WTC11 (cell line): ENCODE measurements around the gene DRAXIN.

ENCODE experiments used
- EMX1 ChIP-seq: fragments of 250-450 bp; sonication (Bioruptor Pico); IDR thresholded peaks from 2 replicates; pipeline ENCODE4 v1.8.0; 2021; ENCODE audit warnings: mild to moderate bottlenecking
- ESRRA ChIP-seq: sonication (generic); formaldehyde crosslinking; IDR thresholded peaks from 2 replicates; pipeline ENCODE4 v1.8.1; 2022; ENCODE audit warnings: mild to moderate bottlenecking, missing genetic modification reagents, borderline replicate concordance
- ETV6 ChIP-seq: sonication (generic); formaldehyde crosslinking; IDR thresholded peaks from 2 replicates; pipeline ENCODE4 v1.8.1; 2022; ENCODE audit warnings: mild to moderate bottlenecking, missing genetic modification reagents
- FOXK1 ChIP-seq: sonication (generic); formaldehyde crosslinking; IDR thresholded peaks from 2 replicates; pipeline ENCODE4 v1.8.0; 2022; ENCODE audit warnings: mild to moderate bottlenecking, moderate library complexity, missing genetic modification reagents
- ZNF263 ChIP-seq: sonication (generic); formaldehyde crosslinking; IDR thresholded peaks from 2 replicates; pipeline ENCODE4 v1.8.1; 2022; ENCODE audit warnings: low read depth, mild to moderate bottlenecking, moderate library complexity, missing genetic modification reagents
- TF ChIP-seq, protein P1 (sequence below): fragments of 200-600 bp; IDR thresholded peaks from 2 replicates; pipeline ENCODE4 v1.8.0; 2022; ENCODE audit warnings: antibody characterized with exemption
- TF ChIP-seq, protein P2 (sequence below): fragments of 250-450 bp; sonication (Bioruptor Pico); IDR thresholded peaks from 2 replicates; pipeline ENCODE4 v1.9.0; 2021; ENCODE audit warnings: moderate library complexity, mild to moderate bottlenecking, inconsistent platforms, borderline replicate concordance
- TF ChIP-seq, protein P3 (sequence below): sonication (generic); formaldehyde crosslinking; IDR thresholded peaks from 2 replicates; pipeline ENCODE4 v1.8.1; 2023; ENCODE audit warnings: mild to moderate bottlenecking, missing genetic modification reagents
- TF ChIP-seq, protein P4 (sequence below): sonication (generic); formaldehyde crosslinking; IDR thresholded peaks from 2 replicates; pipeline ENCODE4 v1.8.1; 2023; ENCODE audit warnings: mild to moderate bottlenecking, missing genetic modification reagents, moderate library complexity

DNA sequence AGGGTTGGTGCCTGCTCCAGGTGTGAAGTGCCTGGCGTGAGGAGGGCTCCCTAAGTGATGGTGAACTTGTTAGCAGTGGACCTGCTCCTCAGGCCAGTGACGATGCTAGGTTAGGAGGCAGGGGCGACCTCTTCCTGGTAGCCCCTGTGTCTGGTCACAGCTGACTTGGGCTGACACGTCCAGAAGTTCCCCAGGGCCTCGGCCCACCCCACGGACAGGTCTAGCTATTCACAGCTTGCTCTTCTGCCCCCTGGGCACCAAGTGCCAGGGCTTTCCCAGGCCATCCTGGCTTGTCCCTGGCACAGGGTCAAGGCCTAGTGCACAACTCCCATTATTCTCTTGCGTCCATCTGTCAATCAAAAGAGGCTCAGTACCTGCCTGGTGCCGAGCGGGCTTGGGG is 59.6 kb downstream of the DRAXIN start:
- TF ChIP-seq, protein P1, sequence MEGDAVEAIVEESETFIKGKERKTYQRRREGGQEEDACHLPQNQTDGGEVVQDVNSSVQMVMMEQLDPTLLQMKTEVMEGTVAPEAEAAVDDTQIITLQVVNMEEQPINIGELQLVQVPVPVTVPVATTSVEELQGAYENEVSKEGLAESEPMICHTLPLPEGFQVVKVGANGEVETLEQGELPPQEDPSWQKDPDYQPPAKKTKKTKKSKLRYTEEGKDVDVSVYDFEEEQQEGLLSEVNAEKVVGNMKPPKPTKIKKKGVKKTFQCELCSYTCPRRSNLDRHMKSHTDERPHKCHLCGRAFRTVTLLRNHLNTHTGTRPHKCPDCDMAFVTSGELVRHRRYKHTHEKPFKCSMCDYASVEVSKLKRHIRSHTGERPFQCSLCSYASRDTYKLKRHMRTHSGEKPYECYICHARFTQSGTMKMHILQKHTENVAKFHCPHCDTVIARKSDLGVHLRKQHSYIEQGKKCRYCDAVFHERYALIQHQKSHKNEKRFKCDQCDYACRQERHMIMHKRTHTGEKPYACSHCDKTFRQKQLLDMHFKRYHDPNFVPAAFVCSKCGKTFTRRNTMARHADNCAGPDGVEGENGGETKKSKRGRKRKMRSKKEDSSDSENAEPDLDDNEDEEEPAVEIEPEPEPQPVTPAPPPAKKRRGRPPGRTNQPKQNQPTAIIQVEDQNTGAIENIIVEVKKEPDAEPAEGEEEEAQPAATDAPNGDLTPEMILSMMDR, result no peak
- TF ChIP-seq, protein P2, sequence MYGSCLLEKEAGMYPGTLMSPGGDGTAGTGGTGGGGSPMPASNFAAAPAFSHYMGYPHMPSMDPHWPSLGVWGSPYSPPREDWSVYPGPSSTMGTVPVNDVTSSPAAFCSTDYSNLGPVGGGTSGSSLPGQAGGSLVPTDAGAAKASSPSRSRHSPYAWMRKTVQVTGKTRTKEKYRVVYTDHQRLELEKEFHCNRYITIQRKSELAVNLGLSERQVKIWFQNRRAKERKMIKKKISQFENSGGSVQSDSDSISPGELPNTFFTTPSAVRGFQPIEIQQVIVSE (CRISPR knock-in tag), result no peak
- TF ChIP-seq, protein P3, sequence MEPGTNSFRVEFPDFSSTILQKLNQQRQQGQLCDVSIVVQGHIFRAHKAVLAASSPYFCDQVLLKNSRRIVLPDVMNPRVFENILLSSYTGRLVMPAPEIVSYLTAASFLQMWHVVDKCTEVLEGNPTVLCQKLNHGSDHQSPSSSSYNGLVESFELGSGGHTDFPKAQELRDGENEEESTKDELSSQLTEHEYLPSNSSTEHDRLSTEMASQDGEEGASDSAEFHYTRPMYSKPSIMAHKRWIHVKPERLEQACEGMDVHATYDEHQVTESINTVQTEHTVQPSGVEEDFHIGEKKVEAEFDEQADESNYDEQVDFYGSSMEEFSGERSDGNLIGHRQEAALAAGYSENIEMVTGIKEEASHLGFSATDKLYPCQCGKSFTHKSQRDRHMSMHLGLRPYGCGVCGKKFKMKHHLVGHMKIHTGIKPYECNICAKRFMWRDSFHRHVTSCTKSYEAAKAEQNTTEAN (CRISPR knock-in tag), result no peak
- TF ChIP-seq ZNF263 (CRISPR knock-in tag) (no peak), FOXK1 (CRISPR knock-in tag) (no peak), ETV6 (CRISPR knock-in tag) (no peak), ESRRA (no peak), EMX1 (CRISPR knock-in tag) (no peak)
- TF ChIP-seq, protein P4, sequence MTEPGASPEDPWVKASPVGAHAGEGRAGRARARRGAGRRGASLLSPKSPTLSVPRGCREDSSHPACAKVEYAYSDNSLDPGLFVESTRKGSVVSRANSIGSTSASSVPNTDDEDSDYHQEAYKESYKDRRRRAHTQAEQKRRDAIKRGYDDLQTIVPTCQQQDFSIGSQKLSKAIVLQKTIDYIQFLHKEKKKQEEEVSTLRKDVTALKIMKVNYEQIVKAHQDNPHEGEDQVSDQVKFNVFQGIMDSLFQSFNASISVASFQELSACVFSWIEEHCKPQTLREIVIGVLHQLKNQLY (CRISPR knock-in tag), result no peak
